Mesangial cell (primary cell): Measurements from ENCODE around the gene DLG3. TPM values are rescaled to one million over a fixed set of nuclear protein-coding genes. Genes with fewer than 3 reads are reported as not detected.

ENCODE experiments used
- total RNA-seq: library from RNA; depleted of rRNA; stranded (reverse); fragments of >200 nt; gene quantifications from 2 replicates; pipeline ENCODE4 v1.2.3, GENCODE V29; 2015

Gene DLG3
- 17.3 and 22.1 TPM in 2 replicates for total RNA-seq

DNA sequence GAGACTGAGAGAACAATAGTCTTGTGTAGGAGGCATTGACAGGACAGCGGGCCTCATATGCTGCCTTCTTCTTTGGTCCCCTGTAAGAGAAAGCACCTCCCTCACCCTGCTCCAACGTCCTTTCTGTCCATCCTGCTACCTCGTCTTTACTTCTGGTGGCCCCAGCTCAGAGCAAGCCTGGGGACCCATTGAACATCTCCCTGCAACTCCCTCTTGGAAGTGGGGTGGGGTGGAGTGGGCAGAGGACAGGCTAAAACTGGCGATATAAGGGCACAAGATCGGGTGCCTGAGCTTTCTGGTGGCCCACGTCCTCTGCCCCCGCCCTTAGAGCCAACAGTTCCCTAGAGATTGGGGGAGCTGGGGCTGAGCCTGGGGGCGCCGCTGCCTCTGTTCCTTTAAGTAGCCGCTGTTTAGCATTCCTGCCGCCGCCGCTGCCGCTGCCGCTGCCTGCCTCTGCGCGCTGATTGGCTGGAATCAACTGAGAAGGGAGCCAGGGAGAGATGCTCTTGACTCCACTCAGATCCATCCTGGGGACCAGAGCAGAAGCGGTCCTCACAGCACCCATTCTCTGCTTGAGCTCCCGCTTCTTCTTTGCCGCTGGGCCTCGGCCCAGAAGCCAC is at the start of gene DLG3:
DLG3 (plus strand) TSS at position 510 of the 620 bp plus-strand sequence. CDS start 367 bp downstream, outside the sequence.

GRCh38 chrX:70422851-70423341 is 21.7 kb upstream of the DLG3 start, which contains the start of gene GDPD2:
TSS of gene GDPD2 (plus strand) at chrX:70423314. CDS start at chrX:70424985, 1,671 bp downstream.

Other genes starting within 250 kb of the DLG3 start
- not detected in 2 replicates for gene AWAT1, start 210.2 kb upstream of the DLG3 start, total RNA-seq
- gene P2RY4, start 184.6 kb upstream of the DLG3 start, total RNA-seq, result 0.13 TPM in 1 of 2 replicates, not detected in the other
- gene ARR3, start 176.5 kb upstream of the DLG3 start, total RNA-seq, result not detected in 2 replicates
- gene RAB41, start 162.7 kb upstream of the DLG3 start, total RNA-seq, result not detected in 2 replicates
- gene PDZD11, start 154.9 kb upstream of the DLG3 start, total RNA-seq, result 52.2 and 58.7 TPM in 2 replicates
- gene KIF4A, start 154.7 kb upstream of the DLG3 start, total RNA-seq, result 0.76 and 23.8 TPM in 2 replicates
- gene GDPD2, start 21.5 kb upstream of the DLG3 start, total RNA-seq, result 0.25 TPM in 1 of 2 replicates, not detected in the other